T-helper 17 cell (primary cell): ENCODE results near the gene GAL3ST1. TPM values are rescaled to one million over a fixed set of nuclear protein-coding genes. Genes with fewer than 3 reads are reported as not detected.
A peak's percentile ranks its signal among the peaks of the same experiment; 100 is the strongest.
"Not testable (repeated sequence)": the region's sequence is repeated elsewhere in the genome, so short reads cannot be mapped to it uniquely, and the experiment has no call there.

ENCODE experiments used
- ATAC-seq: fragments of 150-1000 bp; cut with Tn5 transposase; 2 replicates; pipeline ENCODE4 v1.10.0; 2021; ENCODE audit warnings: mild to moderate bottlenecking, moderate library complexity
- DNase-seq, 3 donors: peaks; one replicate each; pipeline versions ENCODE4 v3.0.0 to v3.0.0-alpha.2; 2020 to 2021
- H3K9me3 ChIP-seq: one replicate; pipeline ENCODE4 v1.7.0; 2013; ENCODE audit warnings: low read length, mild to moderate bottlenecking; ENCODE audit not compliant: control insufficient read depth, poor library complexity, severe bottlenecking
- H3K27ac Mint-ChIP-seq: one replicate; pipeline ENCODE4 v1.8.0; 2022; ENCODE audit warnings: mild to moderate bottlenecking, moderate library complexity, mixed read lengths
- H3K27me3 Mint-ChIP-seq: one replicate; pipeline ENCODE4 v1.8.0; 2022; ENCODE audit warnings: mixed read lengths
- H3K36me3 Mint-ChIP-seq: one replicate; pipeline ENCODE4 v1.8.0; 2022; ENCODE audit warnings: low read depth, mixed read lengths
- H3K4me1 Mint-ChIP-seq: one replicate; pipeline ENCODE4 v1.8.0; 2022; ENCODE audit warnings: mild to moderate bottlenecking, mixed read lengths
- H3K4me3 Mint-ChIP-seq: one replicate; pipeline ENCODE4 v1.8.0; 2022; ENCODE audit warnings: mild to moderate bottlenecking, moderate library complexity, mixed read lengths
- total RNA-seq, 4 donors: library from RNA in 2 of 4; stranded (reverse) in 2 of 4; gene quantifications; one replicate each; pipeline ENCODE4 v1.2.3 and lab custom pipeline; 2022 to 2026

GAL3ST1 gene
- total RNA-seq, 2 donors from 2014 or later: not detected

GRCh38 chr22:30568137-30568805, 6.2 kb downstream of the GAL3ST1 start:
- Mint-ChIP-seq H3K4me3 (no peak overlapping the region), H3K36me3 (peaks cover 3% of the 10 kb centered on the region), H3K27me3 (peaks cover 14% of the 10 kb centered on the region), H3K27ac (peak overlapping the region; percentile 69), H3K4me1 (no peaks in the 10 kb centered on the region)
- DNase-seq: no peak
- H3K9me3 ChIP-seq: no peaks in the 10 kb centered on the region
- no peak for ATAC-seq

GRCh38 chr22:30567277-30567676, 7.2 kb downstream of the GAL3ST1 start:
- not testable (repeated sequence) for H3K36me3 Mint-ChIP-seq, H3K27ac Mint-ChIP-seq, DNase-seq, H3K4me1 Mint-ChIP-seq, H3K4me3 Mint-ChIP-seq, H3K9me3 ChIP-seq, ATAC-seq
- peaks cover 14% of the 10 kb centered on the region for H3K27me3 Mint-ChIP-seq

- peaks cover 3% of the 10 kb centered on the region for H3K36me3 Mint-ChIP-seq
- no peak overlapping the region for H3K27ac Mint-ChIP-seq
- no peaks in the 10 kb centered on the region for H3K4me1 Mint-ChIP-seq
- H3K27me3 Mint-ChIP-seq: peaks cover 14% of the 10 kb centered on the region
- H3K4me3 Mint-ChIP-seq: no peak overlapping the region
- DNase-seq: no peak
- no peaks in the 10 kb centered on the region for H3K9me3 ChIP-seq
- ATAC-seq: no peak
Observed at GRCh38 chr22:30566125-30566524, 8.3 kb downstream of the GAL3ST1 start.

GRCh38 chr22:30565341-30565740, 9.1 kb downstream of the GAL3ST1 start:
- ATAC-seq (no peak), DNase-seq (no peak)
- no peaks in the 10 kb centered on the region for H3K4me1 Mint-ChIP-seq
- H3K27ac Mint-ChIP-seq: no peak overlapping the region
- H3K27me3 Mint-ChIP-seq: peaks cover 14% of the 10 kb centered on the region
- H3K4me3 Mint-ChIP-seq: no peak overlapping the region
- H3K9me3 ChIP-seq: no peaks in the 10 kb centered on the region
- peaks cover 3% of the 10 kb centered on the region for H3K36me3 Mint-ChIP-seq

GRCh38 chr22:30564761-30565119, 9.7 kb downstream of the GAL3ST1 start:
- ATAC-seq (no peak), DNase-seq (no peak)
- Mint-ChIP-seq H3K4me1 (no peaks in the 10 kb centered on the region), H3K36me3 (peaks cover 3% of the 10 kb centered on the region), H3K27me3 (peaks cover 14% of the 10 kb centered on the region), H3K4me3 (no peak overlapping the region), H3K27ac (no peak overlapping the region)
- H3K9me3 ChIP-seq: no peaks in the 10 kb centered on the region

GRCh38 chr22:30564045-30564760, 10.3 kb downstream of the GAL3ST1 start:
- Mint-ChIP-seq H3K4me3 (no peak overlapping the region), H3K4me1 (no peaks in the 10 kb centered on the region), H3K27me3 (peaks cover 14% of the 10 kb centered on the region), H3K27ac (no peak overlapping the region), H3K36me3 (peaks cover under 1% of the 10 kb centered on the region)
- no peak for DNase-seq
- H3K9me3 ChIP-seq: no peaks in the 10 kb centered on the region
- no peak for ATAC-seq

GRCh38 chr22:30562366-30562765, 12.1 kb downstream of the GAL3ST1 start:
- DNase-seq (no peak), ATAC-seq (no peak)
- no peaks in the 10 kb centered on the region for H3K4me1 Mint-ChIP-seq
- no peak overlapping the region for H3K4me3 Mint-ChIP-seq
- no peaks in the 10 kb centered on the region for H3K36me3 Mint-ChIP-seq
- no peak overlapping the region for H3K27ac Mint-ChIP-seq
- no peaks in the 10 kb centered on the region for H3K9me3 ChIP-seq
- peaks cover 2% of the 10 kb centered on the region for H3K27me3 Mint-ChIP-seq

- Mint-ChIP-seq H3K4me1 (no peaks in the 10 kb centered on the region), H3K4me3 (no peak overlapping the region), H3K27ac (no peak overlapping the region), H3K27me3 (no peaks in the 10 kb centered on the region), H3K36me3 (no peaks in the 10 kb centered on the region)
- H3K9me3 ChIP-seq: no peaks in the 10 kb centered on the region
- DNase-seq (no peak), ATAC-seq (no peak)
Observed at GRCh38 chr22:30561402-30562189, 12.9 kb downstream of the GAL3ST1 start.

- H3K27ac Mint-ChIP-seq, H3K27me3 Mint-ChIP-seq, DNase-seq, H3K9me3 ChIP-seq, ATAC-seq, H3K36me3 Mint-ChIP-seq, H3K4me3 Mint-ChIP-seq, H3K4me1 Mint-ChIP-seq: not testable (repeated sequence)
Observed at GRCh38 chr22:30560643-30561202, 13.7 kb downstream of the GAL3ST1 start.

GRCh38 chr22:30559889-30560288, 14.6 kb downstream of the GAL3ST1 start:
- H3K9me3 ChIP-seq: no peaks in the 10 kb centered on the region
- Mint-ChIP-seq H3K4me3 (no peak overlapping the region), H3K27me3 (no peaks in the 10 kb centered on the region), H3K36me3 (no peaks in the 10 kb centered on the region), H3K27ac (no peak overlapping the region), H3K4me1 (no peaks in the 10 kb centered on the region)
- ATAC-seq (no peak), DNase-seq (no peak)

- Mint-ChIP-seq H3K4me1 (peaks cover 3% of the 10 kb centered on the region), H3K27ac (no peak overlapping the region), H3K27me3 (no peaks in the 10 kb centered on the region), H3K36me3 (no peaks in the 10 kb centered on the region), H3K4me3 (no peak overlapping the region)
- ATAC-seq: no peak
- H3K9me3 ChIP-seq: no peaks in the 10 kb centered on the region
- no peak for DNase-seq
Observed at GRCh38 chr22:30557243-30557642, 17.2 kb downstream of the GAL3ST1 start.

GRCh38 chr22:30556388-30556787, 18.1 kb downstream of the GAL3ST1 start:
- no peaks in the 10 kb centered on the region for H3K9me3 ChIP-seq
- Mint-ChIP-seq H3K4me1 (peaks cover 3% of the 10 kb centered on the region), H3K27ac (no peak overlapping the region), H3K27me3 (no peaks in the 10 kb centered on the region), H3K36me3 (no peaks in the 10 kb centered on the region), H3K4me3 (no peak overlapping the region)
- DNase-seq (no peak), ATAC-seq (no peak)
